HG03135 (cell line): Measurements from ENCODE around the gene TMEM196.
"Not testable (repeated sequence)": the region's sequence is repeated elsewhere in the genome, so short reads cannot be mapped to it uniquely, and the experiment has no call there.

Experiments used
- ATAC-seq: cut with Tn5 transposase; IDR thresholded peaks from one replicate; pipeline ENCODE4 v1.9.1; 2021; ENCODE audit warnings: mild to moderate bottlenecking, moderate library complexity; ENCODE audit not compliant: unreplicated experiment

Gene TMEM196

DNA sequence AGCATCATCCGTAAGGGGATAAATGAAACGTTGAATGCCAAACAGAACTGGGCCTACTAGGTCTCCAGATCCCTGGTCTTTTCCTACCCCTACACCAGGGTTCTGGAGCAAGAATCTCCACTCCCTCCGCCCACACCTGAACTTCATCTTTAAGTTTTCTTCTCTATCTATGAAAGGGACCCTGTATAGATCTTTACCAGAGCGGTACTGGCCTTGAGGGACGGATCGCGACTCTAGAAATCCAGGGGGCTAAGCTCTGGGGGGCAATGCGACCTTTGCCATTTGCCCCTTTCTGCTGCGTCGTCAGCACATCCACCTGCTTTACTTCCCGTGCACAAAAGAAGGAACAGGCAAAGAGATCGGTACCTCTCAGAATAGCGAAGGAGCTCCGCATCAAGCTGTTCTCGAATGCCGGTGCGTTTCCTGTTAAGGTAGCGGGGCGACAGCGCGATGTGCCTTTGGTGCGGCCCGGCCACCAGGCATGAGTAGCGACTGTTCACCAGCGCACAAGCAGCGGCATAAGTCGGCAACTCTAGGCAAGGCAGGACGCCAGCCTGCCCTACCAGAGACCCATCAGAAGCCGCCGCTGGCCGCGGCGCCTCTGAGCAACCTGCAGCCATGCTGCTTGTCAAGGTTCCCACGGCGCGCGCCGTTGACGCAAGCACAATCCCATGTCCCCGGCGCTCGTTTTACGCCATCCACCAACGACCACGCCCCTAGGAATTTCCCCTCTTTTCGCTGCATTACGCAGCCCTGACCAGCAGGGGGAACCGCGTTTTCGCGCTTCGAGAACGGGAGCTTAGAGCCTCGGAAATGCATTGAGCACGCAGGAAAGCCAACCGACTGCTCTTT lies 64.8 kb downstream of the TMEM196 start, which contains the start of gene POLR1F:
TSS of gene POLR1F (minus strand) at position 641 of the 852 bp plus-strand sequence. CDS start at position 620, 21 bp downstream.
- ATAC-seq = peak; percentile 99

DNA sequence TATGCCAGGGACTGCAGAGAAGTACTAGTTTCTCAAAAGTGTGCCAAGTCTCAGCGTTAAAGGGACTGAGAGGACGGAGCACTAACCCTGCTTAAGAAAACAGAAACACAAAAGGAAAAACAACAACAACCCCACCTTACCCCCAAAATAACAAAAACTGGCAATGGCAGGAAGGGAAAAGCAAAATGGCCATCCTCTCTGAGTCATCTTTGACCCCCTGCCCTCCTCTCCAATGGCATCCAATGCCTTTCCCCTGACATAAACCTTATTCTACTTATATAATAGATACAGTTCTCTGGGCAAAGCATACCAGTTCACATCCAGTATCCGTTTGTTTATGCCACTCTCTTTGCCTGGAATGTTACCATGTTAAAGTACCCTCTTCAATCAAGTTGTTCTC lies 66.2 kb downstream of the TMEM196 start:
- no peak for ATAC-seq

DNA sequence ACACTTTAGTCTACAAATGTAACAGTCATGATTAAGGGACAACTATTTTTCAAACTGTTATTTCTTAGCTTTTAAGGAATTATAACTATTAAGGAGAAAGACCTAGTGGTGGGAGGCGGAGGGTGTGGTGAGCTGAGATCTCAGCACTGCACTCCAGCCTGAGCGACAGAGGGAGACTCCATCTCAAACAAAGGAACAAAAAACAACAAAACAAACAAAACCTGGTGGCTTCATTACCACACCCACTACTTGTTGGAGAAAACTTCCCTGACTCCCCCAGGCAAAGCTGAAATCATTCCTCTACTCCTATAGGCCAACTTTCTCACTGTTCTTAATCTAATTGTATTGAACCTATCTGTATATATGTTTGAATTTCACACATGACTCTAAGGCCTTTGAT lies 67.8 kb downstream of the TMEM196 start:
- ATAC-seq = no peak

DNA sequence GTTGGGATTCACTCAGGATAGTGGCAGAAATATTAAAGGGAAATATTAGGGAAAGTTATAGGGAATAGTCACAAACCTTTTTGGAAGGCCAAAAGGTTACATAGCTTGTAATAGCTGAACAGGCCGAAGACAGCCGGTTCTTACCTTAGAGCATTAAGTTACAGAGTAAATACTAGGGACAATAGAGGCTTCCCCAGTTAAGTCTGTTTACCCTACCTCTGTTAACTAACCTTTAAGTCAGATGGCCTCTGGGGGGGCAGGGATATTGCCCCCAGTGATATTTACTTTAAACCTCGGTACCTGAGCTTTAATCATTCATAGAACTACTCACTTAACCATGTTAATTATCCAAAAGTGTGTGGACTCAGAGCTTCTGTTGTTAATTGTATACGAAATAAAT lies 71.9 kb downstream of the TMEM196 start:
- no peak for ATAC-seq

DNA sequence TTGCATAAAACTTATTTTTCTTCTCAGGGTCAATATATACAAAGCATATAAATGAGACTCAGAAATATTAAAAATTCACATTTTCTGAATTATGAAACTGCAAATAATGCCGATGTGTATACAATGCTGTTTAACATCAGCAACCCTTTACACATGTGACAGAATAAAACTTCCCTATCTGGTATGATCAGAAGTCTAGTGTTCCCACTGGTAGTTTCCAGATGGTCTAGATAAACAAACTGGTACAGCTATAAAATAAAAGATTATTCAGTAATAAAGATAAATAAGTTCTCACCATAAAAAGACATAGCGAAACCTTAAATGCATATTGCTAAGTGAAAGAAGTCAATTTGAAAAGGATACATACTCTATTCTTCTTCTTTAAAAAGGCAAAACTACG lies 72.5 kb downstream of the TMEM196 start:
- ATAC-seq = no peak

DNA sequence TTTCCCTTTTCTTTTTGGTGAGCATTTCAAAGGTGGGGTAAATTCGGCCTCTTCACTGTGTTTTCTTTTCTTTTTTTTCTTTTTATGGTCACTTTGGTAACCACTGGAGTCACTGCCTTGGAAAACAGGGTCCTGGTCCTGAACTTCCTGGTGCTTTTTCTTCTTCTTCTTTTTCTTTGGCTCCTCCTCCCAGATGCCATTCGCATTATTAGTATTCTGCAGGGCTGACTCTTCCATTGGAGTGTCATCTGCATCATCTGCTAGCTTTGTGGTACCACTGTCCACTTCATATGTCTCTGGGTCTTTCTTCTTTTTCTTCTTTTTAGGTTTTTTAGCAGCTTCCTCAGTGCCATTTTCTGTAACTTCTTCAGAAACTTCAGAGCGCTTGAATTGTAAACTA lies 75.1 kb downstream of the TMEM196 start:
- ATAC-seq = no peak

DNA sequence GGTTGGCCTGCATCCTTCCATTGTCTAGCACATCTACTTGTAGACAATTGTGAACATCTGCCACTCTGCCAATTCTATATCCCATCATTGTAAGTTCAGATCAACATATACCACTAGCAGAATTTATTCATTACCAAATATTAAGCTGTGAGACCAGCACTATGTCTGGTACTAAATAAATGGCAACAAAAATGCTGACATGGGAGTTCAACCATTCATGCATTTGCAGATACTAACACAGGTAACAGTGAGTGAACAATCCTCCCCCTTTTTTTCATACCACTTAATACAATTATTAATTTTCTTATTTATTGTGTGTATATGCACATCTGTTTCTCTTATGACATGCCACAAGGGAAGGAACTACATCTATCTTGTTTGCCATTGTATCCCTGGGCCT lies 76.5 kb downstream of the TMEM196 start:
- ATAC-seq = no peak

DNA sequence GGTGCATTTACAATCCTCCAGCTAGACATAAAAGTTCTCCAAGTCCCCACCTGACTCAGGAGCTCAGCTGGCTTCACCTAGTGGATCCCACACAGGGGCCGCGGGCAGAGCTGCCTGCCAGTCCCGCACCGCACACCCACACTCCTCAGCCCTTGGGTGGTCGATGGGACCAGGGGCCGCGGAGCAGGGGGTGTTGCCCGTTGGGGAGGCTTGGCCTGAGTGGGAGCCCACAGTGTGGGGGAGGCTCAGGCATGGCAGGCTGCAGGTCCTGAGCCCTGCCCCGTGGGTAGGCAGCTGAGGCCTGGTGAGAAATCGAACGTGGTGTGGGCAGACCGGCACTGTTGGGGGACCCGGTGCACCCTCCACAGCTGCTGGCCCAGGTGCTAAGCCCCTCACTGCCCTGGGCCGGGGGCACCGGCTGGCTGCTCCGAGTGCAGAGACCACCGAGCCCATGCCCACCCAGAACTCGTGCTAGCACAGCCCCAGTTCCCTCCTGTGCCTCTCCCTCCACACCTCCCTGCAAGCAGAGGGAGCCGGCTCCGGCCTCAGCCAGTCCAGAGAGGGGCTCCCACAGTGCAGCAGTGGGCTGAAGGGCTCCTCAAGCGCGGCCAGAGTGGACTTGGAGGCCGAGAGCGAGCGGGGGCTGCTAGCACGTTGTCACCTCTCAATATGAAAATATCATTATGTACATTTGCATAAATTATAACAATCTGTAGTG lies 81.1 kb downstream of the TMEM196 start:
- ATAC-seq = no peak

DNA sequence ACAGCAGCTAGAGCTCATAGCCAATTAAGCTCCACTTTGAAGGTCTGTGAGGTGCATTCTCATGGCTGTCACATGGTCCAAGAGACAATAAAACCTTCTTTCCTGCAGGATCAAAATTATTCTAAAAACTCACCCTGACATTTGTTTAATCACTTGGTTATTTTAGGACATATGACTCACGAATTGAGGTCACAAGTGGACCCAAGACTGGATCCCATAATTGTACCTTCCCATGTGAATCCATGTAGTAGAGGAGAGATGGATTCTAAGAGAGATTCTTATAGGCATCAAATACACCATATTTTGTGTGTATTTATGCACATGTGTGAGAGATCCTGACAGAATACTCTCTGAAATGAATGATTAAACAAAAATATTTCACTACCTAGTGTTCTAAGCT lies 82.7 kb downstream of the TMEM196 start:
- no peak for ATAC-seq

DNA sequence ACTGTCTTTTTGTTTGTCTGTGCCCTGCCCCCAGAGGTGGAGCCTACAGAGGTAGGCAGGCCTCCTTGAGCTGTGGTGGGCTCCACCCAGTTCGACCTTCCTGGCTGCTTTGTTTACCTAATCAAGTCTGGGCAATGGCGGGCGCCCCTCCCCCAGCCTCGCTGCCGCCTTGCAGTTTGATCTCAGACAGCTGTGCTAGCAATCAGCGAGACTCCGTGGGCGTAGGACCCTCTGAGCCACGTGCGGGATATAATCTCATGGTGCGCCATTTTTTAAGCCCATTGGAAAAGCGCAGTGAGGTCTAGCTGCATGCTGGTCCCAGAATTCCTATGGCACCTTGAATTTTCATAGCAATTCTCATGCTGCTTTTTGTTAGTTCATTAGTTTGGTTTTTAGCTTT lies 84.3 kb downstream of the TMEM196 start:
- ATAC-seq = not testable (repeated sequence)

DNA sequence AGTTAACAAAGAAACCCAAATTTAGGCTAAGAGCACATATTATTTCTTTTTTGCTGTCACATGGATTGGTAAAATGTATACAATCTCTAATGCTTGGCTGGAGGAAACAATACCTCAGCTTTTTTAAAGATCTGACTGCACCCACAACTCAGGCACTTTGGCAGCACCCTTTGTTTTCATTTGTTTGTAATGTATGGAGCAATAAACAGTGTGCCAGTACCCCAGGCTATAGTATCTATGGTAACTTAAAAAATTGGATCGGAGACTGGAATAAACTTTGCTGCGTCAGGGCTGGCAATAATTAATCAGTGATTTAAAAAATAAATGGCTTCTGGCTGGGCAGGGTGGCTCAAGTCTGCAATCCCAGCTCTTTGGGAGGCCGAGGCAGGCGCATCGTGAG lies 91.8 kb downstream of the TMEM196 start:
- no peak for ATAC-seq

DNA sequence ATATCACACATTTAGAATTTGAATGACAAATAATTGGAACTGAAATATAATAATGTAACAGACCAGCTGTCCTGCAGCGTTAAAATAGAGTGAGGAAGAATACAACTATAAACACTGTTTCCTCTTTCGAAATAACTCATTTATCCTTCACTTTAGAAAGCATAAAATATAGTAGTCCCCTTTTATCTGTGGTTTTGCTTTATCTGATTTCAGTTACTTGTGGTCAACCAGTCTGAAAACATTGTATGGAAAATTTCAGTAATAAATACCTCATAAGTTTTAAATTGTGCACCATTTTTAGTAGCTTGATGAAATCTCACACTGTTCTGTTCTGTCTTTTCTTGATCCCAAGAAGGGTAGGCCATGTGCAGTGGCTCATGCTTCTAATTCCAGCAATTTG lies 96.2 kb downstream of the TMEM196 start:
- peak; percentile 68 for ATAC-seq

DNA sequence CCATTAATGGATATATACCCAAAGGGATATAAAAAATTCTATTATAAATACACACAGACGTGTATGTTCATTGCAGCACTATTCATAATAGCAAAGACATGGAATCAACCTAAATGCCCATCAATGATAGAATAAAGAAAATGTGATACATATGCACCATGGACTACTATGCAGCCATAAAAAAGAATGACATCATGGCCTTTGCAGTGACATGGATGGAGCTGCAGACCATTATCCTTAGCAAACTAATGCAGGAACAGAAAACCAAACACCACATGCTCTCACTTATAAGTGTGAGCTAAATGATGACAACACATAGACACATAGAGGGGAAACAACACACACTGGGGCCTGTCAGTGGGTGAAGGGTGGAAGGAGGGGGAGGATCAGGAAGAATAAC lies 97.6 kb downstream of the TMEM196 start:
- no peak for ATAC-seq

DNA sequence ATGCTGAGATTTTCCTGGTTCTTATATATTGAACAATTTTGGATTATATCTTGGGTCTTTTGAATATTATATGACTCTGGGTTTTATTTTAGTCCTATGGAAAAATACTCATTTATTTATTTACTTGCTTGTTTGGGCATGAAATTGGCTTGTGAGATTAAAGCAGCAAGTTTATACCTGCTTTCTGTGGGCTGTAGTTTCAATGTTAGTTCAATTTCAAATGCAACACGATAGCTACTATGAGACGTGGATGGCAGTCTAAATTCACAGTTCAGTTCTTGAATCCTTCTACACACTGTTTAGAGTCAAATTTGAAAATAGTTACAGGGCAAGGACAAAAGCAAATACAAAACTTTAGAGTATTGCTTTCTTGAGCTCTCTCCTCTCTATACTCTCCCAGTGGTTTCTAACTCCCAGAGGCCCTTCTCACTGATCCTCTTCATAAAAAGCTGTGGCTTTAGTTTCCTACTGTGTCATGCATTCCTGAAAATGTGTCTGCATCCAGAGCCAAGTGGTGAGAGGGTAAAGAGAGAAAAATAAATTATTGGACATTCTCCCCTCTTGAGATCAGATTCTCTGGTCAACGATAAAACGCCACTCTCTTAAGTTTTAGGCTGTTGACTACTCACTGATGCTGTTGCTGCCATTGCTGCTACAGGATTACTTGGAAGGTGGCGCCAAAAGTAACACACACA lies 99.0 kb downstream of the TMEM196 start:
- ATAC-seq = no peak

DNA sequence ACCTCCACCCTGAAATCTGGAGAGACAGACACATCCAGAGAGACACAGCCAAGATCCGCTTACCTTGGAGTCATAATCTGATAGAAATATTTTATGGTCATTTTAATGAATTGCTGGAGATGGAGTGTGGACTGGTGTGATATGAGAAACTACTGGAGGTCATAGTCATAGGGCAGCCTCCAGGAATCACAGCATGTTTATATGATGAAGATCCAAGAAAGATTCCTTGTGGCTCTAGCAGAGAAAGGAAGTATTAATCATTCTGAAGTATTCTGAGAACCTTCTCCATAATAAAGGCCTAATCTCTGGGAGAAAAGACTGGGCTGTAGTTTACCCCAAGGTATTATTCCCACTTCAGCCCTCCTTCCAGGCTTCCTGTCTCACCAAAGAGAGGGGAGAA lies 102.6 kb downstream of the TMEM196 start:
- no peak for ATAC-seq
